Activated naive CD8-positive, alpha-beta T cell (primary cell): ENCODE results near the gene RASD2.

Source experiments
- H3K27ac Mint-ChIP-seq: one replicate; pipeline ENCODE4 v1.8.0; 2021; ENCODE audit warnings: mixed read lengths
- H3K27me3 Mint-ChIP-seq: one replicate; pipeline ENCODE4 v1.8.0; 2021; ENCODE audit warnings: mixed read lengths
- H3K36me3 Mint-ChIP-seq: one replicate; pipeline ENCODE4 v1.8.0; 2021; ENCODE audit warnings: mixed read lengths
- H3K4me1 Mint-ChIP-seq: one replicate; pipeline ENCODE4 v1.8.0; 2021; ENCODE audit warnings: low read depth, mixed read lengths
- H3K4me3 Mint-ChIP-seq: one replicate; pipeline ENCODE4 v1.8.0; 2021; ENCODE audit warnings: mild to moderate bottlenecking, mixed read lengths
- H3K9me3 Mint-ChIP-seq: one replicate; pipeline ENCODE4 v1.8.0; 2021; ENCODE audit warnings: low read depth, mixed read lengths

Gene RASD2

GRCh38 chr22:35558031-35558430, 17.4 kb downstream of the RASD2 start:
- Mint-ChIP-seq H3K27me3 (peaks cover 15% of the 10 kb centered on the region), H3K4me1 (peaks cover 12% of the 10 kb centered on the region), H3K36me3 (no peaks in the 10 kb centered on the region), H3K9me3 (no peaks in the 10 kb centered on the region), H3K27ac (no peak overlapping the region), H3K4me3 (no peak overlapping the region)

- no peak overlapping the region for H3K4me3 Mint-ChIP-seq
- peaks cover 17% of the 10 kb centered on the region for H3K27me3 Mint-ChIP-seq
- H3K27ac Mint-ChIP-seq = no peak overlapping the region
- no peaks in the 10 kb centered on the region for H3K9me3 Mint-ChIP-seq
- no peaks in the 10 kb centered on the region for H3K36me3 Mint-ChIP-seq
- H3K4me1 Mint-ChIP-seq = peaks cover 5% of the 10 kb centered on the region
These were observed 18.1 kb downstream of the RASD2 start for GRCh38 chr22:35558719-35559118.

- no peaks in the 10 kb centered on the region for H3K36me3 Mint-ChIP-seq
- no peak overlapping the region for H3K4me3 Mint-ChIP-seq
These were observed 18.8 kb downstream of the RASD2 start for GRCh38 chr22:35559354-35560005.

GRCh38 chr22:35560366-35560765, 19.7 kb downstream of the RASD2 start:
- no peak overlapping the region for H3K27ac Mint-ChIP-seq
- peaks cover 2% of the 10 kb centered on the region for H3K4me1 Mint-ChIP-seq
- no peaks in the 10 kb centered on the region for H3K9me3 Mint-ChIP-seq
- H3K4me3 Mint-ChIP-seq = no peak overlapping the region
- no peaks in the 10 kb centered on the region for H3K36me3 Mint-ChIP-seq
- H3K27me3 Mint-ChIP-seq = peaks cover 19% of the 10 kb centered on the region

More at GRCh38 chr22:35559354-35560005, 18.8 kb downstream of the RASD2 start:
- peaks cover 2% of the 10 kb centered on the region for H3K4me1 Mint-ChIP-seq
- H3K27ac Mint-ChIP-seq = no peak overlapping the region
- H3K27me3 Mint-ChIP-seq = peaks cover 17% of the 10 kb centered on the region
- H3K9me3 Mint-ChIP-seq = no peaks in the 10 kb centered on the region

GRCh38 chr22:35560824-35561223, 20.2 kb downstream of the RASD2 start:
- Mint-ChIP-seq H3K4me1 (peaks cover 2% of the 10 kb centered on the region), H3K9me3 (no peaks in the 10 kb centered on the region), H3K27me3 (peaks cover 19% of the 10 kb centered on the region), H3K27ac (no peak overlapping the region), H3K4me3 (no peak overlapping the region), H3K36me3 (no peaks in the 10 kb centered on the region)

GRCh38 chr22:35561796-35562526, 21.3 kb downstream of the RASD2 start:
- Mint-ChIP-seq H3K4me1 (peaks cover 2% of the 10 kb centered on the region), H3K27ac (no peak overlapping the region), H3K4me3 (no peak overlapping the region), H3K27me3 (peaks cover 19% of the 10 kb centered on the region), H3K9me3 (no peaks in the 10 kb centered on the region), H3K36me3 (no peaks in the 10 kb centered on the region)

GRCh38 chr22:35563211-35563610, 22.6 kb downstream of the RASD2 start:
- H3K27me3 Mint-ChIP-seq = peaks cover 19% of the 10 kb centered on the region
- no peaks in the 10 kb centered on the region for H3K9me3 Mint-ChIP-seq
- peaks cover 2% of the 10 kb centered on the region for H3K4me1 Mint-ChIP-seq
- no peak overlapping the region for H3K4me3 Mint-ChIP-seq
- H3K36me3 Mint-ChIP-seq = no peaks in the 10 kb centered on the region
- no peak overlapping the region for H3K27ac Mint-ChIP-seq

- Mint-ChIP-seq H3K36me3 (no peaks in the 10 kb centered on the region), H3K27ac (no peak overlapping the region), H3K9me3 (no peaks in the 10 kb centered on the region), H3K27me3 (peaks cover 18% of the 10 kb centered on the region), H3K4me3 (no peak overlapping the region), H3K4me1 (peaks cover 2% of the 10 kb centered on the region)
These were observed 24.6 kb downstream of the RASD2 start for GRCh38 chr22:35564975-35565867.

GRCh38 chr22:35567351-35568141, 26.9 kb downstream of the RASD2 start:
- Mint-ChIP-seq H3K36me3 (no peaks in the 10 kb centered on the region), H3K4me1 (no peaks in the 10 kb centered on the region)

GRCh38 chr22:35568751-35569739, 28.4 kb downstream of the RASD2 start:
- Mint-ChIP-seq H3K4me3 (no peak overlapping the region), H3K27ac (no peak overlapping the region), H3K36me3 (no peaks in the 10 kb centered on the region), H3K4me1 (no peaks in the 10 kb centered on the region), H3K27me3 (peaks cover 3% of the 10 kb centered on the region), H3K9me3 (no peaks in the 10 kb centered on the region)

More at GRCh38 chr22:35567351-35568141, 26.9 kb downstream of the RASD2 start:
- Mint-ChIP-seq H3K9me3 (no peaks in the 10 kb centered on the region), H3K4me3 (no peak overlapping the region), H3K27ac (no peak overlapping the region), H3K27me3 (peaks cover 5% of the 10 kb centered on the region)

- Mint-ChIP-seq H3K9me3 (no peaks in the 10 kb centered on the region), H3K27me3 (peaks cover 2% of the 10 kb centered on the region), H3K4me1 (no peaks in the 10 kb centered on the region), H3K36me3 (no peaks in the 10 kb centered on the region), H3K4me3 (no peak overlapping the region), H3K27ac (no peak overlapping the region)
These were observed 29.3 kb downstream of the RASD2 start for GRCh38 chr22:35569916-35570315.

GRCh38 chr22:35570686-35571194, 30.1 kb downstream of the RASD2 start:
- no peaks in the 10 kb centered on the region for H3K27me3 Mint-ChIP-seq
- H3K9me3 Mint-ChIP-seq = no peaks in the 10 kb centered on the region
- H3K36me3 Mint-ChIP-seq = no peaks in the 10 kb centered on the region
- no peaks in the 10 kb centered on the region for H3K4me1 Mint-ChIP-seq
- no peak overlapping the region for H3K4me3 Mint-ChIP-seq
- no peak overlapping the region for H3K27ac Mint-ChIP-seq

- no peaks in the 10 kb centered on the region for H3K27me3 Mint-ChIP-seq
- no peaks in the 10 kb centered on the region for H3K9me3 Mint-ChIP-seq
- no peaks in the 10 kb centered on the region for H3K4me1 Mint-ChIP-seq
- no peaks in the 10 kb centered on the region for H3K36me3 Mint-ChIP-seq
- no peak overlapping the region for H3K27ac Mint-ChIP-seq
- H3K4me3 Mint-ChIP-seq = no peak overlapping the region
These were observed 31.9 kb downstream of the RASD2 start for GRCh38 chr22:35572556-35572955.
